ENCODE measurements around the gene KCNA5.

Gene KCNA5

DNA sequence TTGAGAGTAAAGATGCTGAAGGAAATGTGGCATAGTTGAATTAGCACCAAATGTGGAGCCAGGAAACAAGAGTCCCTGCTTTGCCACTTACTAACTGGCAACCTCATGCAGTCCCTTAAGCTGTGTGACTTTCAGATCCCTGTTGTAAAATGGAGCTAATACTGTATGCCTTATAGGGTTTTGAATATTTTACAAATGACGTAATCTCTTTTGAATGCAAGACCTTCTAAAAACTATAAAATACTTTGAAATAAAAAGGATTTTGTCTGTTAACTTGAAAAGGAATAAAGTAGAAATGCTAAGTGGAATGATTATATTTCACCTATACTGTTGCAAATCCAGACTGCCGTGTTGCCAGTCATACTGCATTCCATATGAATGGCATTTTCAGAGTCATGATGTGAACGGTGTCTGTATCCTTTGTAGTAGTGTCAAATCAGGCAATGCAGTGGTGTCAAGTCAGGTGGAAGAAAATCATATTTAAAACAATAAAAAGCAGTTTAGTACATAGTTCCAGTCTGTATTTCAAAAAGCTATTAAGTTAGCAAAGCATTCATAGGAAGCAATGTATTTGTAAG is 21.3 kb downstream of the KCNA5 start:
- DNase-seq (ENCODE audit: low read depth in 2 of 2) = no peak

DNA sequence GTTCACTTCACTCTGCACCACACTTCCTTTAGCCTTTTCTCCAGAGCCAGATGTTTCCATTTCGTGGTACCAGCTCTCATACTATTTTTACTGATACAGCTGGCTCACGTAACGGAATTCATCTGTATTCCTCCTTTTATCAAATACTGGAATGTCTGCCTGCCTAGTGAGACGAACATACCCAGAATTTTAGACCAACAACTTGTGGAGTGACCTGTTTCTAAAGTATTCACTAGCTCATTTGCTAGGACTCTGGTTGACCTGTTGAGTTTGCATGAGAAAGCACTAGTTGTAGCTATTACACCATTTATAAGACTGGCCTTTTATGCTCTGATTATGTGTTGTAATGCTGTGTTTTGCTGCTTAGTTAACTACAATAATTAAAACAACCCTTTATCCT is 22.6 kb downstream of the KCNA5 start:
- no peak for DNase-seq (ENCODE audit: low read depth in 2 of 2)

DNA sequence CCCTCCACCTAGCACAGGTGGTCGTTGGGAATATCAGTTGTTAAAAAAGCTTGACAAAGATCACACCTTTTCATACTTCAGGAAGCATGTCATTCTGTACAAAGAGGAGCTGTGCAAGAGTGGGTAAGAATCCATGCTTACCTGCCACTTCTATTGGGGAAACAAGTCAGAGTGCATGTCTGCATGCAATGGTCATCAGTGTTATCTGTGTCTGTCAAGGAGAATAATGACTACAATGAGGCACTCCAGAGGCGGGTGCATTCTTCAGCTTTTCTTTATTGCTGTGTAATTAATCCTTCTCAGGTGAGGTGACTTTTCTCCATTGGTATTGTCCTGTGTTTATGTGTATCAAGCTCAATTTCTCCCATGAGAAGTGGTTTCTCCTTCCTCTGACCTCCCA is 24.4 kb downstream of the KCNA5 start:
- DNase-seq (ENCODE audit: low read depth in 2 of 2) = no peak

DNA sequence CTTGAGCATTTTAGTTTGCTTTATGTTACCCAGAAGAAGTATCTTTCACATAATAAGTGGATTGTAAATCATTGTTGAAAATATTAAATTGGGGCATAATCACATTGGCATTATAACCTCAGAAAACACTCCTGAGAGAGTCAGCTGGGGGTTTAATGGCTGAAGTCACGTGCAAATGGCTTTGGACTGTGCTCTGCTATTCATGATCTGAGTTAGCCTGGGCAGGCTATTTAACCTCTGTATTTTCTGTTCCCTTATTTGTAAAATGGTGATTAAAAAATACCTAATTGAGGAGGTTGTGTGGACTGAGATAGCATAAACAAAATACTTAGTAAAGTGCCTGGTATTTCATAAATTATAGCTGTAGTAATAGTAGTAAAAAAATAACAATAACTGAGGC is 24.9 kb downstream of the KCNA5 start:
- DNase-seq (ENCODE audit: low read depth in 2 of 2) = no peak

DNA sequence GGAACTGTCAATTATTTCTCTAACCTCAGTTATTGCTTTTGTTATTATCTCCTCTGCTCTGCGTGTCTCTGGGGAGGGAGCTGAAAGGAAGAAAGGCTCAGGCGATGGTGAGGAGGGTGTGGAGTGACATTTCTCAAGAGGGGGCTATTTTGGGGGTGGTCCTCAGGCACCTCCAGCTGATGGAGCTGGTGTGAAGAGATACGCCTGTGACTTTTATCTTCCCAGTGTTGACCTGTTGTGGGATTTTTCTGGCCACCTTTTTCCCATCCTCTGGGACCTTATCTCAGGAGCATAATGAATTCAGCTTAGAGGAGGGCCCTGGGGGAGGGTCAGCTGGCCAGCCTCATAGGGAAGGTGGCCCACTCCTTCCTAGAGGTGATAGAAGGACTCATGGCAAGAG is 26.4 kb downstream of the KCNA5 start:
- no peak for DNase-seq (ENCODE audit: low read depth in 2 of 2)

DNA sequence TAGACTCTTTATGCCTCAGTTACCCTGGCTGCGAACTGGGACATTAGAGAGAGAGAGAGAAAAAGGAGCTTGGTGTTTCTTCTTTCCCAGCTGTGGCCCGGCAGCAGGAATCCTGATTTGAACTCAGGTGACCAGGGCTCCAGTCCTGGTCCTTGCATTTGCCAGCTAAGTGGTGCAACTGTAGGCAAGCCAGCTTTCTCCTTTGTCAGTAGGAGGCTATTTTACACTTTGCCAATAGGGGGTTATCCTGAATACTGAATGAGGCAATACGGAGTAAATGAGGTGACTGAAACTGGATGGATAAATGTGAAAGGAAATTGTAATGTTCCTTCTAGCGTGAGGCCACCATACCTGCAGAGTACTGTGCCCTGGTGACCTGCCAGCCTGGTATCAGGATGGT is 27.8 kb downstream of the KCNA5 start:
- no peak for DNase-seq (ENCODE audit: low read depth in 2 of 2)

DNA sequence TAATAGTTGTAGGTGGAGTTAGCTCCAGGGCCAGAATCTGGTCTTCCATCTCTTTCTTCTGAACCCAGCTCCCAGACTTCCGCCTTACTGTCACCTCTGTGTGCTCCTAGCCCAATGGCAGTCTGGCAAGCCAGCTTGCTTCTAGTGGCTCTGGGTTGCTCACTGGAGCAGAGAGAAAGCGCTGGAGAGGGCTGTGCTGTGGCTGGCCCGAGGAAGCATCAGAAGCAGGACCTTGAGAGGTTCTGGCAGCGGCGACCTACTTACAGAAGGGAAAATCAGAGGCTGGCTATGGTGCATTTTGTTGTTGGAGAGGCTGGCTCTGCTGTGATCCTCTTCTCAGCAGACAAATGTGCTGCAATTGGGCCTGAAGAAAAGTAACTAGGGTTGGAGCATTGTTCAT is 28.6 kb downstream of the KCNA5 start:
- DNase-seq (ENCODE audit: low read depth in 2 of 2) = no peak

DNA sequence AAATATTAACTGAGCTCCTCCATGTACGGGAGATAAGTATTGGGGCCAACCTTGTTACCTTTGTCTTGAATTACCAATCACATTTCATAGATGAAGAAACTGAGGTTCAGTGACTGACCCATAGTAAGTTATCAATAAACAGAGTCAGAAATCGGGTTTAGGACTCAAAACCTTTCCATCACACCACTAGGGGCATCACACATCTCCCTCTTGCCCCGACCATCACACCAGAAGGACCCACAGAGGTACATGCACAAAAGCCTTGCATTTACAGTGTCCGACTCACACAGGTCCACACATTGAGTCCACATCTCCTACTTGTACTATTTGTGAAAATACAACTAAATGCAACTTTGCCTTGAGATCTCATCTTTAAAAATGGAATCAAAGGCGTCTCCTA is 29.4 kb downstream of the KCNA5 start:
- DNase-seq (ENCODE audit: low read depth in 2 of 2) = no peak

DNA sequence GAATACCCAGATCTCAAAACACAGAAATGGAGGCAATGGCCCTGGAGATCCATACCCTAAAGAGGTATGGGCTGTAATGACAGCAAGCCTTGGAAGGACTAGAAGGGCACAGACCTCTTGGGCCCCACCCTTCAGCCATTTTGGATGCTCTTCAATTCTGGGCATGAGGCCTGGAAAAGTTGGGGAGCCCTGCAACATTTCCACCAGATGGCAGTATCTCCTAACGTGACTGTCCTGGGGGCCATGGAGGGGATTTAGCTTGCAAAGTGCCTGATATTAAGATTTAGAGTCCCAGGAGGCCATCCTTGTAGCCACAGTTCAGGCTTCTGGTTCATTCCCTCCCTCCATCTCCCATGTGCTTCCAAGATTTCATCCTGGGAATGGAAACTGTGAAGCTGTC is 30.2 kb downstream of the KCNA5 start:
- DNase-seq (ENCODE audit: low read depth in 2 of 2) = no peak

DNA sequence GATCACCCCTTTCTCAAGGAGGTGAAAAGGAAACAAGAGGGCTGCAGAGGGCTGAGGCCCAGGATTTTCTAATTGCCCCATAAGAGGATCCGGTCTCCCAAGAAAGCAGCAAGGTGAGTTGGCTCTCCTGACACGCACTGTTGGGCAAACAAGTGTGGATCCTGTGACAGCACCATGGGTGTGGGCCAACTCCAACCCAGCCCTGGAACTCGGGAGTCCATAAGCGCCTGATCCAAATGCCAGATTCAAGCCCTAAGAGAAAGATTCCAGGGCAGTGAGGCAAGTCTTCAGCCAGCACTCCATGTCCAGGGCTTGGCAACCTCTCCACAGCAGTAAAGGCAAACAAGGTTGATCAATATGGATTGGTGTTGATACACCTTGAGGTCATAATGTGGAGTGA is 33.1 kb downstream of the KCNA5 start:
- DNase-seq (ENCODE audit: low read depth in 2 of 2) = no peak

DNA sequence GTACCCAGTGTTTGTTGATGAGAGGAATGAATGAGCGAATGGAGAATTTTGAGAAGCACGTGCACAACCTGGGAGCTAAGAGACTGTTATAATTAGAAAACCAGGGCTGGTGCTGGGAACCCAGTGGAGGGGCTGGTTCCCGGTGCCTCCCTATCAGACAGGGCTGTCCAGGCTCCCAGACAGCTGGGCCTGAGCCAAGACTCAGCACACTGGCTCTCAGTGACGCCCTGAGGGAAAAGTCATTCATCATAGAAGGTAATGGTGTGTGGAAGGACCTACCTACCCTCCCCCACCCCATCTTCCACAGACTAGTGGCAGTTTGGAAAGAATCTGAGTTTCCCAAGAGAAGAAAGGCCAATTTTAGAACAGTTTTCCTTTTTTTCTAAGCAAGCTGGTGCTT is 34.7 kb downstream of the KCNA5 start:
- DNase-seq (ENCODE audit: low read depth in 2 of 2) = no peak

DNA sequence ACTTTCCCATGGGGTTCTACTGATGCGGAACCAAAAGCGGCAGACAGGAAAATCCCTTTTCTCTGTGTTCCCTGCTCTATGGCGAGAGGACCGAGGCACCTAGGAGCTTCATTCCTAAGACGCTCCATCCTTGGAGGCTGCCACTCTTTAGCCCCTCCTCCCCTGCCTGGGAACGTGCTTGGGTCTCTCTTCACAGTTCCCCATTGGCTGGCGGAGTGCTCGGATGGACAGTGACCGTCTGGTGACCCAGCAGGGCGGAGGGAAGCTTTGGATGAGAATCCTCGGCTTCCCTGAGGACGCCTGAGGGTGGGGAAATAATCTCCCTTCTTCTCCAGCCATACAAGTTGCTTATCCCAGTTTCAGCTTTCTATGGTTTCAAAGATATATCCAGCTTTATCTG is 37.3 kb downstream of the KCNA5 start:
- no peak for DNase-seq (ENCODE audit: low read depth in 2 of 2)

DNA sequence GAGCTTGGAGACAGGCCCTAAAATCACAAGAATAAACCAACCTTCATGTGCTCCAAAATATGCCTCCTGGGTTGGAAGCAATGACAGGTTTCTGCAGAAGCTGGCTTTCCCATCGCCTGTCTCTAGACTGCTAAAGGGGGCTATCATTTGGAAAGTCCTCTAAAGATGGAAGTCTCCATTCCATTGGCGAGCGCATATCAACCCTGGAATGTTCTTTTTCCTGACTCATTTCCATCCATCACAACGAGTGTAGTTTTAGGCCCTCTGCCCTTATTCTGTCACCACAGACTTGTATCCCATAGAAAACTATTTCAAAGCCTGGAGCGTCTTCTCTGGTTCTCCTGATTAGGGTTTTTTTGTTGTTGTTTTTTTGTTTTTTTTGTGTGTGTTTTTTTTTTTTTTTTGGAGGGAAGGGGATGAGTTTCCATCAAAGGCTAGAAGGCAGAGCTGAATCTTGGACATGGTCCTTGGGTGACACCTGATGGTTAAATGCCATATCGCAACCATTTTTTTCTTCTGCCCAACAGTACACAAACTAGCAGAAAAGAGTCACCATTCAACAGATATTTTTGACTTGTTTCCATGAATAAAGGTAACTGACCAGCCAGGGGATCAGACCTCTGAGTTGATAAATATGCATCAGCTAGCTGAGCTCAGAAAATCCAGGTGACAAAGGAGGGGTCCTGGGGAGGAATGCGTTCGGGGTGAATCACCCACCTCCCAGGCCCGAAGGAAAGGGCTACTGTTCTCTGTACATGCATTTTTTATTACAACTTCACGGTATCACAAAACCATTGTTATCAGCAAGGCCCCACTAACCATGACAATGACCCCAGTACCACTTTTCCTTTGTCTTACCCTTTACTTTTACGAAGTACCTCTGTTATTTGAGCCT is 40.5 kb downstream of the KCNA5 start:
- DNase-seq (ENCODE audit: low read depth in 2 of 2) = no peak

DNA sequence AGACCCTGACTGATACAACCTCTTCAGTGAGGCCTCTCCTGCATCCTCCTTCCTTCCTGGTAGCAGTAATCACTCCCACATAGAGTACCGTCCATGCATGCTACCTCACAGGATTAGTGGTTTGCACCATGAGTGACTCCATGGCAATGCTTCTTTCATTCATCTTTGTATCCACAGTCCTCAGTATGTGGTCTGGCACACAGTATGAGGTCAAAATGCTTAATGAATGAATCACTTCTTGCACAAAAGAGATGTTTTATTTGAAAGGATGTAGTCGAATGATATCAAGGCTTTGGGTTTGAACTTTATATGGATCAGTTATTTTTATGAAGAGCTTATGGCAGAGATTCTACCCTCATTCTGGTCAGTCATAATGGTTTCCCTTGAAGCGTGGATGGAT is 42.2 kb downstream of the KCNA5 start:
- no peak for DNase-seq (ENCODE audit: low read depth in 2 of 2)

DNA sequence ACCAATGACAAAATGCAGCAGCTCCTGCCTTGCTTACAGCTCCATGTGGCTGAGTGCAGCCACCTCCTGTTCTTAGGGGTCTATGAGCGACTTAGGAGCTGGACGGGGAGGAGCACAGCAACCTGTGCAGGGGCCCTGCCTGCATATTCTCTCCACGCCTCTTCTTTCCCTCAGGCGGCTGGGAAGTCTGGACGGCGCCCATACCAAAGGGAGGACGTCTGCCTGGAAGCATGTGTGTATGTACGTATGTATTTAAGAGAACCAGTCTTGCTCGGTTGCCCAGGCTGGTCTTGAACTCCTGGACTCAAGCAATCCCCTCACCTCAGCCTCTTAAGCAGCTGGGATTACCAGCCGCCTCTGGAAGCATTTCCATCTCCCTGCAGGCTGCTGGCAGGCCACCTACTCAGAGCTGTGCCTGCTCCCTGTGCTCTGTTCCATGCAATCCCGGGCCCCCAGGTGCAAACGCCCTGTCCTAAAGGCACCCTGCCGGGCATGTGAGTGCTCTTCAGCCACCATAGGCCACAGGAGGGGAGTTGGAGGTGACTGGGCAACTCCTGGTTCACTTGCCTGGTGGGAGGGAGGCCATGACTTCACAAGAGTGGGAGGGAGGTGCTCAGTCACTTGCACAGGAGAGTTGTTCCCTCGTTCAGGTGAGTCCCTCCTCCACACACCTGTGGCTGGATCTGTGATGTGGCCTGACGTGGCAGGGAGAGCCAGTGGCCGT is 44.3 kb downstream of the KCNA5 start:
- DNase-seq (ENCODE audit: low read depth in 2 of 2) = no peak

DNA sequence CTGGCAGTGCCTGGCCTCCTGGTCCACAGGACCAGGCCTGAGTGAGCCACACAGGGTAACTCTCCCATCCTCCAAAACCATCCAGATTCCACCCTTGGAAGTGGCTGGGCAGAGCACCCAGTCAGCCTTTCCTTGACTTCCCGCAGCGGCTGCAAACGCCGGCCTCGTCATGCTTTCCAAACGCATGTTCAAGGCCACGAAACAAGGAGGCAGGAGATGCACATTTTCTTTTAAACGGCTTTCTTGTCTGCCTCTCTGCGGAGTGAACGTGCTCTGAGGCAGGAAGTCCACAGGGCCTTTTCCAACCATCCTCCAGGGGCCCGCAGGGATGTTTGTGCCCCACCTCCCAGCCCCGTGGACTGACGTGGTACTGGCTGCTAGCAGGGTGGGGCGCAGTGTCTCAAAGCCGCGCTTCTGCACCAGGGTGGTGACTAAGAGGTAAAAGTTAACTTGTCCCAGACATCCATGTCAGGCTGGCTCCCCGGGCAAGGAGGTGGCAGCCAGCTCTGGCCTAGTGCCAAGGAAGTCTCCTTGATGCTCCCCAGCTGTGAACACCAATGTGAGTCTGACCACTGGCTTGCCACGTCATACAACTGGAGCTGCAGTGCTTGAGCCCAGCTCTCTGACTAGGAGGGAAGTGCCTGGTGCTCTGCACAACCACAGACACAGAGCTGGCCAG is 45.0 kb downstream of the KCNA5 start:
- DNase-seq (ENCODE audit: low read depth in 2 of 2) = no peak

DNA sequence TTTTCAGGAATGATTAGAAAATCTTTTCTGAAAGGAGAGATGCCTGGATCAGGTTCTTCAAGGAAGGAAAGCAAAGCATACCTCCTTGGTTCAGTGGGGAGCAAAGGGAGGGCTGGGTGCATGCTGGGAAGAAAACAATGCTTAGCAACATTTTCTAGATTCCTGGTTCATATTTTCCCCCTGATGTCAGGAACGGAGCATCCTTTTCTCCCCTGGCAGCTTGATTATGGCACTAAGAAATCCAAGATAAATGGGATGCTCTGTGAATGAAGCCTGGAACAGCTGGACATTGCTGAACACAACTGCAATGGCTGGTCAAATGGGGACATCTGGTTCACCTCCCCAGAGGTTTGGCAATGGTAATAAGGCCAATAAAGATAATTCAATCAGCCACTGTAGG is 50.9 kb downstream of the KCNA5 start:
- no peak for DNase-seq (ENCODE audit: low read depth in 2 of 2)

DNA sequence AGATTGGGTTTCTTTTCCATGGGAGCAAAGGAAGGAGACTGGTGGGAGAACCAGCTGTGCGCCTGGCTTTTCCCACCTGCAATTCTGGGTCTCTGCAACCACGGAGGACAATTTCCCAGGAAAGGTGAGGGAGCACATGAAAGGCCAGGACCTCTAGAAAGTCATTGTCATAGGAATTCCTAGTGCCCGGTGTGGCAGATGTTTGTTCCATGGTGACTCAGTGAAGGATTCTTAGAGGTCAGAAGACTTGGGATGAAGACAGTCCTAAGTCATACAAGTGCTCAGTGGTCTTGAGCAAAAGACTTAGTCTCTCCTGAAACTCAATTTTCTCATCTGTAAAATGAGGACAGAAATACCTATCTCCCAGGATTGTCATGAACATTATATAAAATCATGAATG is 51.3 kb downstream of the KCNA5 start:
- no peak for DNase-seq (ENCODE audit: low read depth in 2 of 2)
